GM18873 (cell line): ENCODE data around the gene CALHM3.

ENCODE experiments used
- ATAC-seq: cut with Tn5 transposase; IDR thresholded peaks from one replicate; pipeline ENCODE4 v1.9.1; 2021; ENCODE audit warnings: mild to moderate bottlenecking, moderate library complexity, moderate number of reproducible peaks; ENCODE audit not compliant: unreplicated experiment, low FRiP score

Gene CALHM3

GRCh38 chr10:103427866-103428265 is 51.2 kb downstream of the CALHM3 start:
- no peak for ATAC-seq

GRCh38 chr10:103423748-103424147 is 55.3 kb downstream of the CALHM3 start:
- no peak for ATAC-seq
